Endothelial cell of umbilical vein (primary cell): Measurements from ENCODE around the gene DPYD.

Source experiments
- CTCF ChIP-seq, 2 donors: IDR thresholded peaks; 1 replicate in 1 of 2; 2 replicates in 1 of 2; pipeline ENCODE4 v1.5.1; 2011; ENCODE audit warnings: low read length in 2 of 2, mild to moderate bottlenecking in 2 of 2, moderate library complexity in 2 of 2, control low read depth in 1 of 2, inconsistent platforms in 1 of 2, low read depth in 1 of 2; ENCODE audit not compliant: insufficient read depth in 1 of 2; ENCODE audit errors: extremely low read depth in 1 of 2
- EZH2 ChIP-seq: IDR thresholded peaks from 2 replicates; pipeline ENCODE4 v1.6.1; 2012; ENCODE audit warnings: borderline replicate concordance, low read depth, mild to moderate bottlenecking, moderate library complexity, low read length, inconsistent platforms; ENCODE audit not compliant: severe bottlenecking
- FOS ChIP-seq: IDR thresholded peaks from 2 replicates; pipeline ENCODE4 v1.6.1; 2011; ENCODE audit warnings: mild to moderate bottlenecking, low read length, moderate library complexity, borderline replicate concordance; ENCODE audit not compliant: insufficient read depth
- MYC ChIP-seq: IDR thresholded peaks from one replicate; pipeline ENCODE4 v1.6.1; 2011; ENCODE audit warnings: mild to moderate bottlenecking, low read depth, low read length
- POLR2A ChIP-seq: IDR thresholded peaks from 2 replicates; pipeline ENCODE4 v1.6.1; 2012; ENCODE audit warnings: low read depth, mild to moderate bottlenecking, control low read depth, low read length

- no peak for TF ChIP-seq MYC
- TF ChIP-seq POLR2A = no peak
- TF ChIP-seq CTCF (IDR thresholded peaks at IDR 0.05; ENCODE audit: extremely low read depth in 1 of 2, insufficient read depth in 1 of 2, low read depth in 1 of 2, low read length in 2 of 2) = no peak
- TF ChIP-seq EZH2 = no peak
- TF ChIP-seq FOS = no peak
These were observed 797.0 kb downstream of the DPYD start for GRCh38 chr1:97123717-97124431.
